HCT116 (cell line): ENCODE measurements around the gene SSBP1. TPM values are rescaled to one million over a fixed set of nuclear protein-coding genes. Genes with fewer than 3 reads are reported as not detected.

Experiments
- ATAC-seq: fragments of 200-7000 bp; cut with Tn5 transposase; 2 replicates; pipeline ENCODE4 v1.9.1; 2020; ENCODE audit warnings: mild to moderate bottlenecking, moderate library complexity
- Bru-seq: library from RNA; stranded (reverse); fragments of 400-500 nt; gene quantifications from one replicate; lab custom pipeline; 2021; lab: Mats Ljungman, UMichigan
- BruChase-seq, 2 experiments: library from RNA; stranded (reverse); fragments of 400-500 nt; gene quantifications; one replicate each; lab custom pipeline; 2021; lab: Mats Ljungman, UMichigan
- BruUV-seq: library from RNA; stranded (reverse); fragments of 400-500 nt; replicated peaks from 2 replicates; lab custom pipeline; 2021; lab: Mats Ljungman, UMichigan
- CTCF ChIA-PET: fragments of 300-600 bp; sonication (Branson Sonifier 250); formaldehyde crosslinking; loops from one replicate; lab custom pipeline; 2021; ENCODE audit warnings: antibody characterized with exemption; lab: Charles Lee
- POLR2A ChIA-PET: fragments of 300-600, 350-600 bp; sonication (Branson Sonifier 250); formaldehyde crosslinking; loops from one replicate; lab custom pipeline; 2021; ENCODE audit warnings: antibody characterized with exemption; lab: Charles Lee
- RAD21 ChIA-PET, 2 experiments: fragments of 300-600 bp; sonication (Branson Sonifier 250); formaldehyde crosslinking; loops; one replicate each; lab custom pipeline; 2023; ENCODE audit warnings: low total read pairs in 2 of 2; ENCODE audit not compliant: uncharacterized antibody in 2 of 2, unreplicated experiment in 2 of 2, low non-redundant PET in 1 of 2; lab: Charles Lee
- DNase-seq: peaks from one replicate; pipeline ENCODE4 v3.0.0-alpha.2; 2010; ENCODE audit warnings: low read depth, low spot score
- H2AFZ ChIP-seq: fragments of 200-600 bp; shearing (Covaris generic), sonication (generic); 2 replicates; pipeline ENCODE4 v1.6.1; 2017; ENCODE audit warnings: low read depth, mixed run types, mixed read lengths, antibody characterized with exemption, low read length; ENCODE audit not compliant: poor library complexity, severe bottlenecking
- H3K27ac ChIP-seq: 2 replicates; pipeline ENCODE4 v1.5.1; 2012; ENCODE audit warnings: low read depth, low read length
- H3K27me3 ChIP-seq: fragments of 200-600 bp; sonication (generic); 2 replicates; pipeline ENCODE4 v1.6.1; 2016; ENCODE audit warnings: mixed run types, low read length, mixed read lengths; ENCODE audit not compliant: insufficient read depth
- H3K36me3 ChIP-seq, 2 experiments: fragments of 200-500 bp in 1 of 2; fragments of 200-600 bp in 1 of 2; sonication (Bioruptor generic) in 1 of 2; sonication (generic) in 1 of 2; 2 replicates each; pipeline versions ENCODE4 v1.5.1 to v1.6.1; 2014 to 2016; ENCODE audit warnings: low read length in 2 of 2, inconsistent platforms in 1 of 2, mixed read lengths in 1 of 2, mixed run types in 1 of 2; ENCODE audit not compliant: insufficient read depth in 2 of 2, control insufficient read depth in 1 of 2
- H3K4me1 ChIP-seq, 2 experiments: fragments of 200-600 bp in 1 of 2; sonication (generic) in 1 of 2; 2 replicates each; pipeline versions ENCODE4 v1.5.1 to v1.6.1; 2012 to 2017; ENCODE audit warnings: low read length in 2 of 2, inconsistent platforms in 1 of 2, mild to moderate bottlenecking in 1 of 2, mixed read lengths in 1 of 2, mixed run types in 1 of 2, moderate library complexity in 1 of 2; ENCODE audit not compliant: insufficient read depth in 2 of 2, control insufficient read depth in 1 of 2
- H3K4me2 ChIP-seq: fragments of 200-600 bp; sonication (generic); 2 replicates; pipeline ENCODE4 v1.6.1; 2017; ENCODE audit warnings: mixed run types, low read length, mixed read lengths
- H3K4me3 ChIP-seq, 2 experiments: fragments of 200-600 bp in 1 of 2; sonication (generic) in 1 of 2; replicated peaks in 1 of 2; 2 replicates each; pipeline ENCODE4 v1.5.1; 2011 to 2016; ENCODE audit warnings: low read length in 2 of 2, control low read depth in 1 of 2, low read depth in 1 of 2, mild to moderate bottlenecking in 1 of 2, mixed read lengths in 1 of 2, mixed run types in 1 of 2
- H3K79me2 ChIP-seq: fragments of 200-600 bp; sonication (generic); 2 replicates; pipeline ENCODE4 v1.6.1; 2017; ENCODE audit warnings: mild to moderate bottlenecking, mixed run types, low read length, moderate library complexity, mixed read lengths; ENCODE audit not compliant: insufficient read depth
- H3K9ac ChIP-seq: fragments of 200-600 bp; sonication (generic); 2 replicates; pipeline ENCODE4 v1.6.1; 2016; ENCODE audit warnings: low read length, mixed read lengths
- H3K9me2 ChIP-seq: fragments of 200-600 bp; sonication (generic), shearing (Covaris generic); 2 replicates; pipeline ENCODE4 v1.6.1; 2017; ENCODE audit warnings: mixed run types, mild to moderate bottlenecking, moderate library complexity; ENCODE audit not compliant: insufficient read depth
- H3K9me3 ChIP-seq, 2 experiments: fragments of 200-500 bp in 1 of 2; fragments of 200-600 bp in 1 of 2; sonication (Bioruptor generic) in 1 of 2; sonication (generic) in 1 of 2; 2 replicates each; pipeline ENCODE4 v1.6.1; 2014 to 2017; ENCODE audit warnings: low read length in 2 of 2, mixed read lengths in 2 of 2, inconsistent platforms in 1 of 2, low read depth in 1 of 2, mild to moderate bottlenecking in 1 of 2, mixed run types in 1 of 2, moderate library complexity in 1 of 2; ENCODE audit not compliant: control insufficient read depth in 1 of 2, insufficient read depth in 1 of 2
- H4K20me1 ChIP-seq: fragments of 200-600 bp; sonication (generic), shearing (Covaris generic); 2 replicates; pipeline ENCODE4 v1.6.1; 2017; ENCODE audit warnings: mixed run types, mild to moderate bottlenecking, moderate library complexity; ENCODE audit not compliant: insufficient read depth
- ATF3 ChIP-seq: IDR thresholded peaks from 2 replicates; pipeline ENCODE4 v1.6.1; 2012
- CBX3 ChIP-seq: IDR thresholded peaks from 2 replicates; pipeline ENCODE4 v1.6.1; 2012; ENCODE audit warnings: low read depth
- CEBPB ChIP-seq: IDR thresholded peaks from 2 replicates; pipeline ENCODE4 v1.6.1; 2012; ENCODE audit warnings: low read depth
- CTCF ChIP-seq, 3 experiments: fragments of 200-600 bp in 1 of 3; sonication (generic) in 1 of 3; IDR thresholded peaks in 2 of 3; conservative IDR thresholded peaks in 1 of 3; 2 replicates each; pipeline ENCODE4 v1.5.1; 2012 to 2017; ENCODE audit warnings: low read depth in 2 of 3, low read length in 2 of 3, antibody characterized with exemption in 1 of 3, borderline replicate concordance in 1 of 3, control low read depth in 1 of 3, mild to moderate bottlenecking in 1 of 3, mixed read lengths in 1 of 3, mixed run types in 1 of 3, moderate library complexity in 1 of 3; ENCODE audit not compliant: insufficient read depth in 1 of 3
- EGR1 ChIP-seq: IDR thresholded peaks from 2 replicates; pipeline ENCODE4 v1.6.1; 2012; ENCODE audit warnings: low read depth
- ELF1 ChIP-seq: IDR thresholded peaks from 2 replicates; pipeline ENCODE4 v1.6.1; 2012; ENCODE audit warnings: low read depth, borderline replicate concordance
- EZH2phosphoT487 ChIP-seq: fragments of 200-600 bp; IDR thresholded peaks from 2 replicates; pipeline ENCODE4 v1.6.1; 2018; ENCODE audit warnings: antibody characterized with exemption, borderline replicate concordance
- MAX ChIP-seq: IDR thresholded peaks from 2 replicates; pipeline ENCODE4 v1.6.1; 2012
- REST ChIP-seq: IDR thresholded peaks from 2 replicates; pipeline ENCODE4 v1.6.1; 2012; ENCODE audit warnings: low read depth
- SIN3A ChIP-seq: IDR thresholded peaks from 2 replicates; pipeline ENCODE4 v1.6.1; 2012; ENCODE audit warnings: low read depth
- SP1 ChIP-seq: IDR thresholded peaks from 2 replicates; pipeline ENCODE4 v1.6.1; 2012; ENCODE audit warnings: low read depth
- SRF ChIP-seq: IDR thresholded peaks from 2 replicates; pipeline ENCODE4 v1.6.1; 2012; ENCODE audit warnings: low read depth
- YY1 ChIP-seq: IDR thresholded peaks from 2 replicates; pipeline ENCODE4 v1.6.1; 2011; ENCODE audit warnings: low read length, low read depth, moderate library complexity, mild to moderate bottlenecking; ENCODE audit not compliant: insufficient replicate concordance; ENCODE audit errors: extremely low read depth
- ZBTB33 ChIP-seq: IDR thresholded peaks from 2 replicates; pipeline ENCODE4 v1.6.1; 2011; ENCODE audit warnings: mild to moderate bottlenecking, low read length, moderate library complexity; ENCODE audit not compliant: insufficient replicate concordance; ENCODE audit errors: extremely low read depth
- intact Hi-C: fragments of 100-400 bp; cut with micrococcal nuclease; formaldehyde crosslinking; loops from 2 replicates; pipeline ENCODE4 v1.10.0; 2022
- long read RNA-seq: library from polyadenylated mRNA; unstranded; transcript quantifications from one replicate; pipeline ENCODE4 v2.0.0, GENCODE V29; 2021; ENCODE audit not compliant: unreplicated experiment
- polyA plus RNA-seq: library from polyadenylated mRNA; unstranded; fragments of >200 nt; gene quantifications from 2 replicates; pipeline ENCODE4 v1.2.1, GENCODE V29; 2012; ENCODE audit warnings: missing spikeins
- total RNA-seq: library from RNA; stranded (reverse); gene quantifications from one replicate; pipeline ENCODE4 v1.2.1, GENCODE V29; 2021; ENCODE audit not compliant: unreplicated experiment

SSBP1 gene
- total RNA-seq (171 TPM), Bru-seq, nascent RNA (percentile 94 among the genes with signal in this experiment), BruChase-seq, experiment 1, labeled RNA remaining after a 6-hour chase (percentile 96 among the genes with signal in this experiment), BruChase-seq, experiment 2, labeled RNA remaining after a 2-hour chase (percentile 96 among the genes with signal in this experiment)
- polyA plus RNA-seq = 126 and 170 TPM in 2 replicates
- long read RNA-seq, transcript SSBP1-206 (7 exons, 630 nt) = minor isoform, 7 of 132 reads
- long read RNA-seq, transcript SSBP1-214 (7 exons, 636 nt) = minor isoform, 12 of 132 reads
- long read RNA-seq, transcript SSBP1-201 (7 exons, 687 nt) = major isoform, 58 of 132 reads
- long read RNA-seq, partial matches to known transcripts = 22 of 132 reads
- long read RNA-seq, other reads (novel, unspliced or antisense) = 31 of 132 reads

GRCh38 chr7:141737836-141738591 is at the start of gene SSBP1:
Gene SSBP1 (plus strand): TSS chr7:141738358. CDS start chr7:141739167, 809 bp downstream.
- no peaks in the 10 kb centered on the region for H3K9me2 ChIP-seq
- ChIA-PET POLR2A (interaction anchor here (0.7 to 1.4 kb wide), 3 partner anchors 16 to 83 kb away, joined by 3 to 4 read pairs (median 3); no protein-coding TSS in a partner anchor), CTCF (interaction anchor here (0.8 to 2.5 kb wide), 15 partner anchors 8 to 451 kb away, joined by 3 to 21 read pairs (median 3); partner anchors contain the start of gene WEE2), RAD21 (no interaction called here)
- peaks cover 4 to 13% of the 10 kb centered on the region in 2 experiments; a peak in 3 of 4 replicates for H3K4me1 ChIP-seq
- H3K4me2 ChIP-seq = peak within 1 kb of the TSS; percentile 84
- peak; percentile 88 for ATAC-seq
- peak within 1 kb of the TSS; percentile 89 for H3K9ac ChIP-seq
- H3K27ac ChIP-seq = peak within 1 kb of the TSS; percentile 66
- no peaks in the 10 kb centered on the region for H3K27me3 ChIP-seq
- peak within 1 kb of the TSS; percentile 86 to 88 for H3K4me3 ChIP-seq
- peaks cover 6% of the 10 kb centered on the region; the same call in 1 of the 2 replicates for H4K20me1 ChIP-seq
- no peaks in the 10 kb centered on the region for H3K9me3 ChIP-seq
- intact Hi-C loops = loop anchor here (1.0 to 10.0 kb wide), 3 partner anchors 84 to 723 kb away; partner anchors contain the start of genes AGK and MRPS33
- H3K36me3 ChIP-seq = peaks cover 23 to 24% of the 10 kb centered on the region in 2 experiments
- peak; percentile 95 for DNase-seq
- H2AFZ ChIP-seq = peak within 1 kb of the TSS; percentile 97
- BruUV-seq = no TSS peak
- H3K79me2 ChIP-seq = peaks cover 48% of the 10 kb centered on the region
- peak; percentile 95; the same call in 1 of the 2 replicates for TF ChIP-seq SIN3A
- TF ChIP-seq YY1 = peak; percentile 69
- TF ChIP-seq EGR1 = peak; percentile 92
- peak; percentile 96 for TF ChIP-seq SRF
- no peak; the same call in 1 of the 2 replicates for TF ChIP-seq ATF3
- peak; percentile 68 to 97 (median 78) for TF ChIP-seq CTCF (IDR thresholded peaks at IDR 0.05 in 2 of 3, conservative IDR thresholded peaks at IDR 0.05 in 1 of 3; ENCODE audit: borderline replicate concordance in 1 of 3, insufficient read depth in 1 of 3, low read depth in 2 of 3, low read length in 2 of 3)
- TF ChIP-seq REST = no peak
- TF ChIP-seq ZBTB33 = peak; percentile 55
- TF ChIP-seq MAX = peak; percentile 97
- TF ChIP-seq ELF1 = peak; percentile 75
- TF ChIP-seq CBX3 = peak; percentile 100
- TF ChIP-seq EZH2phosphoT487 = no peak
- peak; percentile 78 for TF ChIP-seq CEBPB
- peak; percentile 95 for TF ChIP-seq SP1
